GM20431 (cell line): ENCODE data around the gene CHORDC1.
"Not testable (repeated sequence)": the region's sequence is repeated elsewhere in the genome, so short reads cannot be mapped to it uniquely, and the experiment has no call there.

ENCODE experiments used
- in situ Hi-C: fragments of 300-500 bp; cut with MseI, MboI; formaldehyde crosslinking; loops from one replicate; pipeline ENCODE4 v1.15.0; 2020; ENCODE audit warnings: low sequenced_read_pairs; ENCODE audit not compliant: unreplicated experiment

The CHORDC1 gene

GRCh38 chr11:90222459-90223247, at the start of gene CHORDC1:
Gene CHORDC1, minus strand, starts transcription at chr11:90223049. Its CDS starts 95 bp downstream, at chr11:90222954.
- in situ Hi-C loops, result no loop called here

- in situ Hi-C loops, result no loop called here
Measured at GRCh38 chr11:90257158-90257525, 34.3 kb upstream of the CHORDC1 start.

- in situ Hi-C loops, result no loop called here
Measured at GRCh38 chr11:90256404-90257157, 33.7 kb upstream of the CHORDC1 start.

GRCh38 chr11:90254065-90254464, 31.2 kb upstream of the CHORDC1 start:
- in situ Hi-C loops, result no loop called here

DNA sequence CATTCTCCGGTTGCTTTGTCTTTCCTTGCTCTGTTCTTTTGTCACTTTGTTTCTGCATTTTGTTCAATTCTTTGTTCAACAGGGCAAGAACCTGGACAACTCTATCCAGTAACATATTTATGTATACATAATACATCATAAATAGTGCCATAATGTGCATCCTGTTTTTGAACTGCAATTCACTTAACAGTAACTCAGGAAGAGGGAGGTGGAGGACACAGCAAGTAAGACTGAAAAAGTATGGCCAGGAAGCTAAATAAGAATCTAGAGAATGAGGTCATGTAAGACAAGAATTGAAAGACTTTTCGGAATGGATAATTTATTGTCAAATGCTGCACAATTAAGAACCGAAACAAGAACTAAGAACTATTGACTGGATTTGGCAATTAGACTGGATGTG, 29.2 kb upstream of the CHORDC1 start:
- in situ Hi-C loops, result no loop called here

GRCh38 chr11:90251599-90251998, 28.8 kb upstream of the CHORDC1 start:
- in situ Hi-C loops, result no loop called here

- in situ Hi-C loops, result no loop called here
Measured at GRCh38 chr11:90250970-90251369, 28.1 kb upstream of the CHORDC1 start.

- in situ Hi-C loops, result no loop called here
Measured at GRCh38 chr11:90246468-90246867, 23.6 kb upstream of the CHORDC1 start.

DNA sequence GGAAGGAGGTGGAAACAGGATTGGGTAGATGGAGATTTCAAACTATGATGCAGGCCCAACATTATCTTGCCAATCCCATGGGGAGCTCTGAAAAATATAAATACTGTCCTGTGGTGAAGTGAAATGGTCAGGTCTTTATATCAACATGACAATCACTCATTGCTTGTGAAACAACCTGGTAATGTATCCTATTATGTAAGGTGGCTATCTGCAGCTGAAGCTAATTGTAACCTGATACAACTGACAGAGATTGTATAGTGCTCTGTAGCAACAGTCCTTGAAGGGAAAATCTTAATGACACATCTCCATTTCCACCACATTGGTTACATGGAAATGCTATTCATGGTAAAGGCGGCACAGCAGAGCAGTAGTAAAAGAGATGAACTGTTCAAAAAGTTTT, 20.7 kb upstream of the CHORDC1 start:
- in situ Hi-C loops, result no loop called here

DNA sequence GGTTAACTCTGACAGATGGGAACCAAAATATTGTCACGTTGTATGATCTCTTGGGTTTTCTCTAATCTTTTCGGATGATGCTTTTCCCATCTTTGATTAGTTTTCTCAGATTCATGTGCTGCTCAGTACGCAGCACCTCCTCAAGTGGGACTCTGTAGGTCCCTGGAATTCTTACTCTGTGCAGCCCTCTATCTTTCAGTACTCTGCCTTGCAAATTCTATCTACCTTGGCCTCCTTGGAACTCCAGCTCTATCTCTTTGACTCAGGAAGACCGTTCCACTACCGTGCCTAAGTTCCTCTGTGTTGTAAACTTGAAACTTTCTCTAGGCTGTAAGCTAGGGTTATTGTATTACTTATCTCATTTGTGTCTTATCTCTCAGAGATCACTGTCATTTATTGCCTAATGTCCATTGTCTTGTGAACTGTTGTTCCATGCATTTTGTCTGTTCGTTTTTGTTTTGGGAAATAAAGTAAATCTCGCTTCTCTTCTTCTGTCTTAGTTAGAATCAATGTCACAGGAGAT, 20.1 kb upstream of the CHORDC1 start:
- in situ Hi-C loops, result no loop called here

GRCh38 chr11:90241414-90241813, 18.6 kb upstream of the CHORDC1 start:
- in situ Hi-C loops, result no loop called here

GRCh38 chr11:90239967-90240636, 17.3 kb upstream of the CHORDC1 start:
- in situ Hi-C loops, result not testable (repeated sequence)

DNA sequence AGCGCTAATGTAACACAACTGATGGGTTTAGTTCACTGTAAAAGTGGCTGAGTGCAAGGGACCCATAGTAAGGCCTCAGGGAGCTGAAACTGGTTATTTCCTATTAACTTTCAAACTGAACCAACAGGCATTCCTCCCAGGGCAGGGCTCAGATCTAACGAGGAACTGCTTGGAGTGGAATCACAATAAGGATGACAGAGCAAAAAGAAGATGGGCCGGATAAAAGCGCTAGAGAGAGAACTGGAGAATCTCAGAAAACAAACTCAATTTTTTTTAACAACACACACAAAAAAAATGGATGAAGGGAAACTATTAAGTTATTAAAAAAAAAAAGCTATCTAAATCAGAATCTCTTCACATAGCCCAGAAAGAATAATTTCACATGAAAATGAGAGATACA, 14.2 kb upstream of the CHORDC1 start:
- in situ Hi-C loops, result no loop called here

DNA sequence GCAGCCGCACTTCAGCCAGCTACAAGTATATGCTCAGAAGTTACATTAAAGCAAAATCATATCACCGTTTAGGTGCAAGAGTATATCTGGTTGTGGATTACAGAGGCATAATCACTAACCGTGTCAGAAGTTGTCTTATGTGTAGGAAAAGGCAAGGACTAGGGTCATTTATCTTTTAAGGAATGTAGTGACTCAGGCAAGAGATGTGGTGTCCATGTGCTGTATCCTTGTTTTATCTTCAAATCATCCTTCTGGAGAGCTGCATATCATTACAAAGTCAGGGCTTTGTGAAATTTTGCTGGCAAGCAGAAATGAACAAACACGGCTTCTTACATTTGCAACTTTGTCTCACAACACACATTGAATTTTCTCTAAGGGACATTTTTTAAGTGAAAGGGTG, 12.7 kb upstream of the CHORDC1 start:
- in situ Hi-C loops, result no loop called here

GRCh38 chr11:90234977-90235376, 12.1 kb upstream of the CHORDC1 start:
- in situ Hi-C loops, result no loop called here

DNA sequence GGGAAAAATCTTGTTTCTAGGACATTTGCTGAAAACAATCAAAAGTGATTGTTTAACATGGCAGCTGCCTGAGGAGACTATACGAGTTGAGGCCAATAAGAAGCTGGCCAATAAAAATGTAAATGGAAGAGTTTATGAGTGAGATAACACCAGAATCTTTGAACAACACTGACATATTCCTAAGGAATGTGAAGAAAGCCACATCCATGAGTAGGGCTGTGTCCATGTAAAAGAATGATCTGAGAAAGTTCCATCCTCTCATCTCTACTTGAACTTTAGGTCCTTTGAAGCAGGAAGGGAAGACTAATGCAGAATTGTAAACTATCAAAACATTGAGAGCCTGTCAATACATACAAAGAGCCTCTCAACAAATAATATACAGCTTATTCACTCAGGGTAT, 6.9 kb upstream of the CHORDC1 start:
- in situ Hi-C loops, result no loop called here

GRCh38 chr11:90228056-90228455, 5.2 kb upstream of the CHORDC1 start:
- in situ Hi-C loops, result no loop called here

DNA sequence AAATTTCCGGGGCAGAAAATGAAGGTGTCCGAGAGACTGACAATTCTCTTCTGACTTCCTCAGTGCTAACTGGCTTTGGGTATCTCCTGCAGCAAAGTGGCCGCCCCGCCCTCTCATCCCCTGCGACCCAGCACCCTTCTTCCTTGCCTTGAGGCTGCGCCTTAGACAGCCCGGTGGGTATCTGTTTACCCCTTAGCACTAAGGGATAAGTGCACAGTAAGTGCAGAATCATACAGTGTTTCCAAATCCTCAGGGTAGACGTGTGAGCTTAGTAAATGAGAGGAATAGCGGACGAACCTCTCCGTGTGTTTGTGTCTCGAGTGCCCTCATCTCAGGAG, 368 bp upstream of the CHORDC1 start:
- in situ Hi-C loops, result no loop called here

DNA sequence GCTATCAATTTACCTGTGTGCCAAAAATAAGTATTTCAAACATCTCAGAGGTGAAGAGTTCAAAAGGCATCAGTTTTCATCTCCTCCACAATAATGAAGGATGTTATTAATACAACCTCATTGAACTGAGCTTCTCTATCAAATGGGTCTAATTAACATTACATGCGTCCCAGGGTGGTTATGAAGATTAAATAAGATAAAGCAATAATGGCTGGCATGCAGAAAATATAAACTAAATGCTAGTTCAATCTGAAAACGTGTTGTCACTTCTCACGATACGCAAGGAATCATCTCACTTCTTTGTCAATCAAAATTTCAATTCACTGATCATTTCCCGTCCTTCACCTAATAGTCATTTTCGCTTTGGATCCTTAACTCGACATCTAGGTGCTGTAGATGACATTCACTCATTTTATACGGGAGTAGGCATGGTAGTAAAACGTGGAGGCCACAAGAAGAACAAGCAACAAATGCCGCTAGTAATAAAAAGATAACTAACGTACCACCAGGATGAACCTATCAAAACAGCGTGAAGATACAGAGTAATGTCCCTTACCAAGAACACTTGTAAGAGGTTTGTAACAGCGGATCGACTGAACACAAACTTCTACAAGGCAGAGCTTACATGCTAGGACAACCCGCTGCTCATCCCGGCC, 918 bp downstream of the CHORDC1 start:
- in situ Hi-C loops, result no loop called here

GRCh38 chr11:90220391-90220790, 2.5 kb downstream of the CHORDC1 start:
- in situ Hi-C loops, result no loop called here
